ENCODE results near the gene PXT1.

PXT1 gene

DNA sequence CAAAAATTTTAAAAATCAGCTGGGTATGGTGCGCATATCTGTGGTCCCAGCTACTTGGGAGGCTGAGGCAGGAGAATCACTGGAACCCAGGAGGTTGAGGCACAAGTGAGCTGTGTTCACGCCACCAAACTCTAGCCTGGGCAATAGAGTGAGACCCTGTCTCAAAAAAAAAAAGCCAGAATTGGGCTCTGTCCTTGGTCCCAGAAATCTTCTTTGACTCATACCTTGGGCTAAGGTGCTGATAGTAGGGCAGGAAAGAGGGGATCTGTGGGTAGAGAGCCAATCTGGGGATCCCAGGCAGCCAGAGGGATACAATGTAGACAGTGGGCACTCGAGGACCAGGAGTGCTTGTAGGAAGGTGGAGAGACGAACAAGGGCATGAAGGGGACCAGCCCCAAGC, 68.5 kb downstream of the PXT1 start:
- no peak overlapping the region for H3K9ac ChIP-seq
- H3K4me3 ChIP-seq (ENCODE audit: low read depth, low read length), result no peak overlapping the region
- no peaks in the 10 kb centered on the region for H3K9me3 ChIP-seq (ENCODE audit: control insufficient read depth, low read length)
- H3K4me2 ChIP-seq (ENCODE audit: low read length), result no peak overlapping the region
- H3K27me3 ChIP-seq (ENCODE audit: control insufficient read depth, insufficient read depth, low read length), result no peaks in the 10 kb centered on the region
- H3K79me2 ChIP-seq, result no peaks in the 10 kb centered on the region
- H3K36me3 ChIP-seq (ENCODE audit: control insufficient read depth, insufficient read depth, low read length), result no peaks in the 10 kb centered on the region
- no peak overlapping the region for H2AFZ ChIP-seq
- no peak overlapping the region for H3K27ac ChIP-seq
- no peak for TF ChIP-seq CTCF (IDR thresholded peaks at IDR 0.05)
- H3K4me1 ChIP-seq, result no peaks in the 10 kb centered on the region

- TF ChIP-seq CTCF (IDR thresholded peaks at IDR 0.05), result no peak
- no peaks in the 10 kb centered on the region for H3K36me3 ChIP-seq (ENCODE audit: control insufficient read depth, insufficient read depth, low read length)
- H3K79me2 ChIP-seq, result no peaks in the 10 kb centered on the region
- no peak overlapping the region for H3K27ac ChIP-seq
- no peak overlapping the region for H3K9ac ChIP-seq
- H3K4me1 ChIP-seq, result no peaks in the 10 kb centered on the region
- no peaks in the 10 kb centered on the region for H3K9me3 ChIP-seq (ENCODE audit: control insufficient read depth, low read length)
- no peak overlapping the region for H3K4me3 ChIP-seq (ENCODE audit: low read depth, low read length)
- H2AFZ ChIP-seq, result no peak overlapping the region
- H3K4me2 ChIP-seq (ENCODE audit: low read length), result no peak overlapping the region
- H3K27me3 ChIP-seq (ENCODE audit: control insufficient read depth, insufficient read depth, low read length), result no peaks in the 10 kb centered on the region
Measured at GRCh38 chr6:36373368-36374019, 69.2 kb downstream of the PXT1 start.

- H3K27ac ChIP-seq, result no peak overlapping the region
- no peaks in the 10 kb centered on the region for H3K9me3 ChIP-seq (ENCODE audit: control insufficient read depth, low read length)
- H3K4me2 ChIP-seq (ENCODE audit: low read length), result no peak overlapping the region
- H3K9ac ChIP-seq, result no peak overlapping the region
- H3K4me1 ChIP-seq, result no peaks in the 10 kb centered on the region
- TF ChIP-seq CTCF (IDR thresholded peaks at IDR 0.05), result no peak
- H3K27me3 ChIP-seq (ENCODE audit: control insufficient read depth, insufficient read depth, low read length), result no peaks in the 10 kb centered on the region
- H3K36me3 ChIP-seq (ENCODE audit: control insufficient read depth, insufficient read depth, low read length), result no peaks in the 10 kb centered on the region
- H2AFZ ChIP-seq, result no peak overlapping the region
- H3K4me3 ChIP-seq (ENCODE audit: low read depth, low read length), result no peak overlapping the region
- H3K79me2 ChIP-seq, result no peaks in the 10 kb centered on the region
Measured at GRCh38 chr6:36372088-36372487, 70.6 kb downstream of the PXT1 start.

DNA sequence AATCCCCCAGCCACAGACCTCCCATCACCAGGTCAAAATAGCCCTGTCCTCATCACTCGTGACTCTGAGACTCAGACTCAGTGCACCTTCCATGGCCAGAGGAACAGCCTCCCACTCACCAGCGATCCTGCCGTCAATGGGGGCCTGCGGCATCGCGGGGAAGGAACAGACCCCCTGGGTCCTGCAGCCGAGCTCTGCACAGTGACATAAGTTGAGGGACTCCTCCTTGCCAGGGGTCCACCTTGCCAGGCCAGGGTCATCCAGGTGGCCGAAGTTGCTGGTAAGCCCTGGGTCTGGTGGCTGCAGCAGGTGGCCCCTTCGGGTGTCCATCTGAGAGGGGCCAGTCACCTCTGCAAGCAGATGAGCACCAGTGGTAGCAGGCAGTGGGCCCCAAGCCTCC, 71.4 kb downstream of the PXT1 start:
- no peak overlapping the region for H3K4me3 ChIP-seq (ENCODE audit: low read depth, low read length)
- H3K9ac ChIP-seq, result no peak overlapping the region
- no peak overlapping the region for H3K27ac ChIP-seq
- no peaks in the 10 kb centered on the region for H3K9me3 ChIP-seq (ENCODE audit: control insufficient read depth, low read length)
- H3K4me2 ChIP-seq (ENCODE audit: low read length), result no peak overlapping the region
- H3K79me2 ChIP-seq, result no peaks in the 10 kb centered on the region
- TF ChIP-seq CTCF (IDR thresholded peaks at IDR 0.05), result no peak
- H2AFZ ChIP-seq, result no peak overlapping the region
- H3K4me1 ChIP-seq, result no peaks in the 10 kb centered on the region
- no peaks in the 10 kb centered on the region for H3K36me3 ChIP-seq (ENCODE audit: control insufficient read depth, insufficient read depth, low read length)
- H3K27me3 ChIP-seq (ENCODE audit: control insufficient read depth, insufficient read depth, low read length), result no peaks in the 10 kb centered on the region

DNA sequence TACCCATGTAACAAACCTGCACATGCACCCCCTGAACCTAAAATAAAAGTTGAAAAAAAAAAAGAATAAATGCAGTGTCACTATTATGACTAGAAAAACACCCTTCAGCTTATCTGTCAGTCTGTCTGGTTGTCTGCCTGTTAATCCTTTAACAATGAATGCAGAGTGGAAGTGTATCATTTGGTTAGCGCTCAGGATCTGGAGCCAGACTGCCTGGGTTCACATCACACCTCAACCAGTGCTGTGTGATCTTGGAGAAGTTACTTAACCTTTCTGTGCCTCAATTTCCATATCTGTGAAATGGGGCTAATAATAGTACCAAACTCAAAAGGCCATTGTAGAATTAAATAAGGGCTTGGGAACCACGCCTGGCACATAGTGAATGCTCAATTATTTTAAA, 72.0 kb downstream of the PXT1 start:
- no peak overlapping the region for H3K4me3 ChIP-seq (ENCODE audit: low read depth, low read length)
- H2AFZ ChIP-seq, result no peak overlapping the region
- no peaks in the 10 kb centered on the region for H3K9me3 ChIP-seq (ENCODE audit: control insufficient read depth, low read length)
- no peaks in the 10 kb centered on the region for H3K27me3 ChIP-seq (ENCODE audit: control insufficient read depth, insufficient read depth, low read length)
- TF ChIP-seq CTCF (IDR thresholded peaks at IDR 0.05), result no peak
- H3K36me3 ChIP-seq (ENCODE audit: control insufficient read depth, insufficient read depth, low read length), result no peaks in the 10 kb centered on the region
- H3K4me2 ChIP-seq (ENCODE audit: low read length), result no peak overlapping the region
- H3K79me2 ChIP-seq, result no peaks in the 10 kb centered on the region
- no peak overlapping the region for H3K27ac ChIP-seq
- no peak overlapping the region for H3K9ac ChIP-seq
- no peaks in the 10 kb centered on the region for H3K4me1 ChIP-seq
